GM19395 (cell line): ENCODE measurements around the gene MEOX1.

Experiments
- ATAC-seq: cut with Tn5 transposase; IDR thresholded peaks from one replicate; pipeline ENCODE4 v1.9.1; 2021; ENCODE audit warnings: mild to moderate bottlenecking, moderate library complexity; ENCODE audit not compliant: unreplicated experiment

MEOX1 gene

GRCh38 chr17:43680461-43680860, 18.7 kb upstream of the MEOX1 start:
- ATAC-seq = no peak

GRCh38 chr17:43679911-43680310, 18.2 kb upstream of the MEOX1 start:
- no peak for ATAC-seq

GRCh38 chr17:43679401-43679800, 17.7 kb upstream of the MEOX1 start:
- ATAC-seq = no peak

GRCh38 chr17:43676471-43676870, 14.7 kb upstream of the MEOX1 start:
- ATAC-seq = no peak

GRCh38 chr17:43674394-43674793, 12.7 kb upstream of the MEOX1 start:
- no peak for ATAC-seq

GRCh38 chr17:43673516-43674323, 12.0 kb upstream of the MEOX1 start:
- no peak for ATAC-seq

- ATAC-seq = no peak
Observed at GRCh38 chr17:43671755-43672519, 10.2 kb upstream of the MEOX1 start.

- no peak for ATAC-seq
Observed at GRCh38 chr17:43671031-43671692, 9.4 kb upstream of the MEOX1 start.

- ATAC-seq = no peak
Observed at GRCh38 chr17:43670645-43671030, 8.9 kb upstream of the MEOX1 start.

- no peak for ATAC-seq
Observed at GRCh38 chr17:43669971-43670644, 8.4 kb upstream of the MEOX1 start.

- ATAC-seq = no peak
Observed at GRCh38 chr17:43667947-43668348, 6.2 kb upstream of the MEOX1 start.

GRCh38 chr17:43667506-43667905, 5.8 kb upstream of the MEOX1 start:
- ATAC-seq = no peak

GRCh38 chr17:43665937-43666236, 4.2 kb upstream of the MEOX1 start:
- no peak for ATAC-seq

GRCh38 chr17:43665084-43665936, 3.6 kb upstream of the MEOX1 start:
- ATAC-seq = no peak

- no peak for ATAC-seq
Observed at GRCh38 chr17:43664096-43664495, 2.4 kb upstream of the MEOX1 start.

GRCh38 chr17:43663383-43663782, 1.7 kb upstream of the MEOX1 start:
- ATAC-seq = no peak

GRCh38 chr17:43662413-43663141, 855 bp upstream of the MEOX1 start:
- no peak for ATAC-seq

- no peak for ATAC-seq
Observed at GRCh38 chr17:43660816-43661493, 767 bp downstream of the MEOX1 start.
